Measurements from ENCODE around the gene VAMP1. TPM values are rescaled to one million over a fixed set of nuclear protein-coding genes. Genes with fewer than 3 reads are reported as not detected.

The VAMP1 gene
- total and polyA plus RNA-seq, 9 of the 15 experiments (the other 6 are each of a cell fraction or from before 2014, with no cell fraction given): 0.76 to 13.2 (median 4.2) TPM

- TF ChIP-seq ZNF232 (CRISPR knock-in tag; IDR thresholded peaks at IDR 0.05): no peak
- TF ChIP-seq CCNT2 (IDR thresholded peaks at IDR 0.05; ENCODE audit: borderline replicate concordance, extremely low read depth, insufficient read length, low read depth, low read length): no peak
- no peak for TF ChIP-seq TRIM28 (IDR thresholded peaks at IDR 0.05)
- no peak for TF ChIP-seq NELFE (IDR thresholded peaks at IDR 0.05; ENCODE audit: insufficient read depth, insufficient read length)
- no peak for TF ChIP-seq ZNF431 (CRISPR knock-in tag; IDR thresholded peaks at IDR 0.05)
- TF ChIP-seq PYGO2 (tag; IDR thresholded peaks at IDR 0.05): no peak
- no peak for TF ChIP-seq GTF2E2 (tag; IDR thresholded peaks at IDR 0.05)
- no peak for TF ChIP-seq HDAC1 (IDR thresholded peaks at IDR 0.05)
- TF ChIP-seq USF2 (CRISPR knock-in tag; IDR thresholded peaks at IDR 0.05): no peak
- no peak for TF ChIP-seq TCFL5 (CRISPR knock-in tag; conservative IDR thresholded peaks at IDR 0.05)
- TF ChIP-seq ZNF324 (CRISPR knock-in tag; IDR thresholded peaks at IDR 0.05): no peak
- no peak for TF ChIP-seq MXD1 (CRISPR knock-in tag; IDR thresholded peaks at IDR 0.05; ENCODE audit: borderline replicate concordance, poor library complexity, severe bottlenecking)
- TF ChIP-seq CREB3 (tag; conservative IDR thresholded peaks at IDR 0.05; ENCODE audit: low read depth): no peak
- no peak for TF ChIP-seq ZNF354B (CRISPR knock-in tag; IDR thresholded peaks at IDR 0.05)
- no peak for TF ChIP-seq TAF9B (IDR thresholded peaks at IDR 0.05; ENCODE audit: partially characterized antibody)
- TF ChIP-seq ZNF140 (CRISPR knock-in tag; IDR thresholded peaks at IDR 0.05): no peak
- no peak for TF ChIP-seq ZNF384 (IDR thresholded peaks at IDR 0.05; ENCODE audit: low read depth, low read length)
- TF ChIP-seq GTF2B (IDR thresholded peaks at IDR 0.05; ENCODE audit: extremely low read depth, insufficient read length): no peak
- no peak for TF ChIP-seq KDM1A (IDR thresholded peaks at IDR 0.05)
- no peak for TF ChIP-seq C11orf30 (IDR thresholded peaks at IDR 0.05; ENCODE audit: low read depth)
- DNase-seq (ENCODE audit: extremely low read depth in 1 of 4, low spot score in 3 of 4) (no peak), FAIRE-seq (no peak), ATAC-seq (no peak)
- in situ Hi-C loops (cut with MboI) (loop anchor here (5.0 to 25.0 kb wide), 2 partner anchors 39 to 399 kb away; no protein-coding TSS in a partner anchor), intact Hi-C loops (cut with micrococcal nuclease) (no loop called here)
- 65% methylated on average over 5 of the region's 10 CpGs for WGBS (ENCODE audit: insufficient coverage, low coverage, missing lambda C conversion rate)
- Histone ChIP-seq H3K36me3 (ENCODE audit: control insufficient read depth, insufficient read depth, low read length) (peaks cover 14% of the 10 kb centered on the region; the same call in 2 of the 3 replicates), H3K27me3 (ENCODE audit: control insufficient read depth in 2 of 2, insufficient read depth in 2 of 2, low read length in 2 of 2) (no peaks in the 10 kb centered on the region), H3K4me1 (replicated peaks in 1 of 2; ENCODE audit: control insufficient read depth in 2 of 2, insufficient read depth in 2 of 2, low read length in 2 of 2) (no peaks in the 10 kb centered on the region; a peak in 1 of 5 replicates), H3K4me3 (no peak overlapping the region), H3K9me1 (ENCODE audit: control insufficient read depth, insufficient read depth, low read length) (no peaks in the 10 kb centered on the region), H3K4me2 (ENCODE audit: insufficient read depth, low read length) (no peak overlapping the region), H3K27ac (ENCODE audit: extremely low read depth, low read depth, low read length) (no peak overlapping the region), H2AFZ (ENCODE audit: low read depth, low read length) (no peak overlapping the region), H3K9ac (ENCODE audit: insufficient read depth in 1 of 2, low read depth in 2 of 2, low read length in 2 of 2) (no peak overlapping the region), H3K79me2 (ENCODE audit: control insufficient read depth, insufficient read depth, low read length) (no peaks in the 10 kb centered on the region), H4K20me1 (replicated peaks; ENCODE audit: control insufficient read depth, insufficient read depth, low read length) (no peaks in the 10 kb centered on the region), H3K9me3 (replicated peaks; ENCODE audit: control insufficient read depth, insufficient read depth, low read depth, low read length) (no peaks in the 10 kb centered on the region)
- CTCF ChIA-PET (ENCODE audit: low intra/inter-chr PET ratio): no interaction called here
- POLR2A ChIA-PET: interaction anchor here (1.1 to 2.4 kb wide), 2 partner anchors 9 kb away, joined by 4 to 12 read pairs; partner anchors contain the start of genes TAPBPL and VAMP1
- no TSS peak for BruUV-seq (replicated peaks)
These were observed 9.6 kb downstream of the VAMP1 start for GRCh38 chr12:6460751-6461371.
